Measurements from ENCODE around the gene FAM170B.

FAM170B gene

GRCh38 chr10:49096890-49097445 is 36.9 kb downstream of the FAM170B start:
- no peak for DNase-seq

- no peak for DNase-seq
These were observed 39.2 kb downstream of the FAM170B start for GRCh38 chr10:49094646-49095045.

- no peak for DNase-seq
These were observed 39.9 kb downstream of the FAM170B start for GRCh38 chr10:49093922-49094321.

- no peak for DNase-seq
These were observed 41.3 kb downstream of the FAM170B start for GRCh38 chr10:49092477-49092876.

GRCh38 chr10:49091450-49092210 is 42.2 kb downstream of the FAM170B start:
- no peak for DNase-seq

- no peak for DNase-seq
These were observed 43.0 kb downstream of the FAM170B start for GRCh38 chr10:49090696-49091380.

GRCh38 chr10:49090189-49090575 is 43.6 kb downstream of the FAM170B start:
- DNase-seq = no peak

- DNase-seq = no peak
These were observed 44.1 kb downstream of the FAM170B start for GRCh38 chr10:49089557-49090188.

- DNase-seq = no peak
These were observed 44.7 kb downstream of the FAM170B start for GRCh38 chr10:49089152-49089551.

GRCh38 chr10:49086889-49087288 is 46.9 kb downstream of the FAM170B start:
- no peak for DNase-seq

- DNase-seq = no peak
These were observed 50.6 kb downstream of the FAM170B start for GRCh38 chr10:49083261-49083660.

GRCh38 chr10:49082766-49083165 is 51.1 kb downstream of the FAM170B start:
- DNase-seq = no peak

- DNase-seq = no peak
These were observed 52.1 kb downstream of the FAM170B start for GRCh38 chr10:49081547-49082275.
